Liver (tissue), 9 donors: Measurements from ENCODE around the gene TMPRSS11A. TPM values are rescaled to one million over a fixed set of nuclear protein-coding genes. Genes with fewer than 3 reads are reported as not detected.

ENCODE experiments used
- DNase-seq: peaks from one replicate; pipeline ENCODE4 v3.0.0-alpha.2; 2017; ENCODE audit warnings: low spot score
- H3K27ac ChIP-seq, 2 donors: one replicate each; pipeline ENCODE4 v1.7.0; 2013; ENCODE audit warnings: inconsistent platforms in 2 of 2, low read length in 2 of 2, control low read depth in 1 of 2, low read depth in 1 of 2, mild to moderate bottlenecking in 1 of 2
- H3K27me3 ChIP-seq, 4 donors: one replicate each; pipeline versions ENCODE4 v1.6.1 to v1.7.0; 2013; ENCODE audit warnings: low read length in 3 of 4, inconsistent platforms in 1 of 4, mild to moderate bottlenecking in 1 of 4, moderate library complexity in 1 of 4; ENCODE audit not compliant: control insufficient read depth in 4 of 4, insufficient read depth in 4 of 4
- H3K36me3 ChIP-seq, 4 donors: one replicate each; pipeline versions ENCODE4 v1.6.1 to v1.7.0; 2013; ENCODE audit warnings: low read length in 3 of 4, mild to moderate bottlenecking in 3 of 4, low read depth in 1 of 4, moderate library complexity in 1 of 4; ENCODE audit not compliant: control insufficient read depth in 4 of 4, insufficient read depth in 3 of 4
- H3K4me1 ChIP-seq, 4 donors: one replicate each; pipeline versions ENCODE4 v1.6.1 to v1.7.0; 2013; ENCODE audit warnings: low read length in 3 of 4, mild to moderate bottlenecking in 3 of 4, moderate library complexity in 1 of 4; ENCODE audit not compliant: control insufficient read depth in 4 of 4, insufficient read depth in 4 of 4
- H3K4me3 ChIP-seq, 3 donors: one replicate each; pipeline versions ENCODE4 v1.6.1 to v1.7.0; 2013; ENCODE audit warnings: low read length in 3 of 3, control low read depth in 1 of 3, low read depth in 1 of 3, mild to moderate bottlenecking in 1 of 3
- H3K9ac ChIP-seq, 2 donors: one replicate each; pipeline ENCODE4 v1.7.0; 2013; ENCODE audit warnings: low read length in 2 of 2, mild to moderate bottlenecking in 2 of 2, moderate library complexity in 2 of 2, control low read depth in 1 of 2, low read depth in 1 of 2
- H3K9me3 ChIP-seq, 4 donors: one replicate each; pipeline versions ENCODE4 v1.6.1 to v1.7.0; 2013; ENCODE audit warnings: low read length in 3 of 4; ENCODE audit not compliant: control insufficient read depth in 4 of 4
- ATF3 ChIP-seq: IDR thresholded peaks from 2 replicates; pipeline ENCODE4 v1.6.1; 2016; ENCODE audit warnings: antibody characterized with exemption
- FOXA2 ChIP-seq: IDR thresholded peaks from 2 replicates; pipeline ENCODE4 v1.6.1; 2016; ENCODE audit warnings: antibody characterized with exemption
- GABPA ChIP-seq, 2 donors: IDR thresholded peaks in 1 of 2; conservative IDR thresholded peaks in 1 of 2; 2 replicates each; pipeline ENCODE4 v1.6.1; 2016; ENCODE audit warnings: antibody characterized with exemption in 2 of 2, mild to moderate bottlenecking in 1 of 2, moderate library complexity in 1 of 2
- HNF4A ChIP-seq, 2 donors: conservative IDR thresholded peaks; 2 replicates each; pipeline ENCODE4 v1.6.1; 2016; ENCODE audit warnings: antibody characterized with exemption in 2 of 2, mild to moderate bottlenecking in 2 of 2
- HNF4G ChIP-seq: IDR thresholded peaks from 2 replicates; pipeline ENCODE4 v1.6.1; 2016; ENCODE audit warnings: antibody characterized with exemption
- JUND ChIP-seq, 2 donors: IDR thresholded peaks; 2 replicates each; pipeline ENCODE4 v1.6.1; 2016; ENCODE audit warnings: antibody characterized with exemption in 2 of 2
- NR2F2 ChIP-seq: IDR thresholded peaks from 2 replicates; pipeline ENCODE4 v1.6.1; 2016; ENCODE audit warnings: antibody characterized with exemption
- RAD21 ChIP-seq, 2 donors: IDR thresholded peaks; 2 replicates each; pipeline ENCODE4 v1.6.1; 2016; ENCODE audit warnings: antibody characterized with exemption in 2 of 2, mild to moderate bottlenecking in 2 of 2
- RXRA ChIP-seq, 2 donors: IDR thresholded peaks; 2 replicates each; pipeline ENCODE4 v1.6.1; 2017 to 2018; ENCODE audit warnings: antibody characterized with exemption in 2 of 2, mild to moderate bottlenecking in 1 of 2
- SP1 ChIP-seq: IDR thresholded peaks from 2 replicates; pipeline ENCODE4 v1.6.1; 2018; ENCODE audit warnings: antibody characterized with exemption, mild to moderate bottlenecking
- TAF1 ChIP-seq: conservative IDR thresholded peaks from 2 replicates; pipeline ENCODE4 v1.6.1; 2016; ENCODE audit warnings: antibody characterized with exemption, mild to moderate bottlenecking
- polyA plus RNA-seq, 2 donors: library from polyadenylated mRNA; stranded (reverse) in 1 of 2; unstranded in 1 of 2; fragments of 200-250 nt in 1 of 2; fragments of >200 nt in 1 of 2; fragmentation: Nextera tagmentation in 1 of 2; extraction: Ambion mirVana in 1 of 2; gene quantifications; one replicate each; pipeline versions ENCODE4 v1.2.1 to v1.2.3, GENCODE V29; 2013 to 2015
- total RNA-seq, 2 donors: library from RNA; depleted of rRNA; stranded (reverse); fragments of >200 nt; gene quantifications; one replicate each; pipeline ENCODE4 v1.2.3, GENCODE V29; 2014
- TF ChIP-seq, protein P1 (sequence below): fragments of 150-350 bp; IDR thresholded peaks from 2 replicates; pipeline ENCODE4 v1.5.1; 2017; ENCODE audit warnings: improper control_type of control experiment, low read depth, low read length; ENCODE audit not compliant: missing input control
- TF ChIP-seq, protein P2 (sequence below): IDR thresholded peaks from 2 replicates; pipeline ENCODE4 v1.6.1; 2016; ENCODE audit warnings: antibody characterized with exemption, mild to moderate bottlenecking
- TF ChIP-seq, protein P3 (sequence below): IDR thresholded peaks from 2 replicates; pipeline ENCODE4 v1.6.1; 2016; ENCODE audit warnings: antibody characterized with exemption
- donor health status: healthy.
- donor health status: healthy.
- donor health status: healthy.
- donor health status: healthy.
- donor health status: healthy.

Gene TMPRSS11A
- total and polyA plus RNA-seq, 4 donors: 0.01 TPM; not detected in 3

DNA sequence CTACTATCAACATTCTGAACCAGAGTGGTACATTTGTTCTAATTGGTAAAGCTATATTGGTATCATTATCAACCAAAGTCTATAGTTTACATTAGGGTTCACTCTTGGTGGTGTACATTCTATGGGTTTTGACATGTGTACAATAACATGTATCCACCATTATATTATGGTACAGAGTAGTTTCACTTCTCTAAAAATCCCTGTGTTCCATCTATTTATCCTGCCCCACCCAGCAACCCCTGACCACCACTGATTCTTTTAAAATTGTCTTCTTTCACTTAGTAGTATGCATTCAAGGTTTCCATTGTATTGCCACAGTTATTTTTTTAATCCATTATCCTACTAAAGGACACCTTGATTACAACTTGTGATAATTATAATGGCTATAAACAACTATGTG lies 64.2 kb downstream of the TMPRSS11A start:
- no peaks in the 10 kb centered on the region for H3K27me3 ChIP-seq
- no peak for DNase-seq
- no peak overlapping the region for H3K9ac ChIP-seq
- no peak overlapping the region for H3K27ac ChIP-seq
- H3K4me3 ChIP-seq: no peak overlapping the region
- no peaks in the 10 kb centered on the region for H3K9me3 ChIP-seq
- H3K36me3 ChIP-seq: no peaks in the 10 kb centered on the region
- no peaks in the 10 kb centered on the region for H3K4me1 ChIP-seq
- TF ChIP-seq, protein P1, sequence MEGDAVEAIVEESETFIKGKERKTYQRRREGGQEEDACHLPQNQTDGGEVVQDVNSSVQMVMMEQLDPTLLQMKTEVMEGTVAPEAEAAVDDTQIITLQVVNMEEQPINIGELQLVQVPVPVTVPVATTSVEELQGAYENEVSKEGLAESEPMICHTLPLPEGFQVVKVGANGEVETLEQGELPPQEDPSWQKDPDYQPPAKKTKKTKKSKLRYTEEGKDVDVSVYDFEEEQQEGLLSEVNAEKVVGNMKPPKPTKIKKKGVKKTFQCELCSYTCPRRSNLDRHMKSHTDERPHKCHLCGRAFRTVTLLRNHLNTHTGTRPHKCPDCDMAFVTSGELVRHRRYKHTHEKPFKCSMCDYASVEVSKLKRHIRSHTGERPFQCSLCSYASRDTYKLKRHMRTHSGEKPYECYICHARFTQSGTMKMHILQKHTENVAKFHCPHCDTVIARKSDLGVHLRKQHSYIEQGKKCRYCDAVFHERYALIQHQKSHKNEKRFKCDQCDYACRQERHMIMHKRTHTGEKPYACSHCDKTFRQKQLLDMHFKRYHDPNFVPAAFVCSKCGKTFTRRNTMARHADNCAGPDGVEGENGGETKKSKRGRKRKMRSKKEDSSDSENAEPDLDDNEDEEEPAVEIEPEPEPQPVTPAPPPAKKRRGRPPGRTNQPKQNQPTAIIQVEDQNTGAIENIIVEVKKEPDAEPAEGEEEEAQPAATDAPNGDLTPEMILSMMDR: no peak
- TF ChIP-seq NR2F2: no peak
- no peak for TF ChIP-seq FOXA2
- TF ChIP-seq SP1: no peak
- no peak for TF ChIP-seq ATF3
- TF ChIP-seq, protein P2, sequence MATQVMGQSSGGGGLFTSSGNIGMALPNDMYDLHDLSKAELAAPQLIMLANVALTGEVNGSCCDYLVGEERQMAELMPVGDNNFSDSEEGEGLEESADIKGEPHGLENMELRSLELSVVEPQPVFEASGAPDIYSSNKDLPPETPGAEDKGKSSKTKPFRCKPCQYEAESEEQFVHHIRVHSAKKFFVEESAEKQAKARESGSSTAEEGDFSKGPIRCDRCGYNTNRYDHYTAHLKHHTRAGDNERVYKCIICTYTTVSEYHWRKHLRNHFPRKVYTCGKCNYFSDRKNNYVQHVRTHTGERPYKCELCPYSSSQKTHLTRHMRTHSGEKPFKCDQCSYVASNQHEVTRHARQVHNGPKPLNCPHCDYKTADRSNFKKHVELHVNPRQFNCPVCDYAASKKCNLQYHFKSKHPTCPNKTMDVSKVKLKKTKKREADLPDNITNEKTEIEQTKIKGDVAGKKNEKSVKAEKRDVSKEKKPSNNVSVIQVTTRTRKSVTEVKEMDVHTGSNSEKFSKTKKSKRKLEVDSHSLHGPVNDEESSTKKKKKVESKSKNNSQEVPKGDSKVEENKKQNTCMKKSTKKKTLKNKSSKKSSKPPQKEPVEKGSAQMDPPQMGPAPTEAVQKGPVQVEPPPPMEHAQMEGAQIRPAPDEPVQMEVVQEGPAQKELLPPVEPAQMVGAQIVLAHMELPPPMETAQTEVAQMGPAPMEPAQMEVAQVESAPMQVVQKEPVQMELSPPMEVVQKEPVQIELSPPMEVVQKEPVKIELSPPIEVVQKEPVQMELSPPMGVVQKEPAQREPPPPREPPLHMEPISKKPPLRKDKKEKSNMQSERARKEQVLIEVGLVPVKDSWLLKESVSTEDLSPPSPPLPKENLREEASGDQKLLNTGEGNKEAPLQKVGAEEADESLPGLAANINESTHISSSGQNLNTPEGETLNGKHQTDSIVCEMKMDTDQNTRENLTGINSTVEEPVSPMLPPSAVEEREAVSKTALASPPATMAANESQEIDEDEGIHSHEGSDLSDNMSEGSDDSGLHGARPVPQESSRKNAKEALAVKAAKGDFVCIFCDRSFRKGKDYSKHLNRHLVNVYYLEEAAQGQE: no peak
- no peak for TF ChIP-seq TAF1
- TF ChIP-seq RAD21 (IDR thresholded peaks at IDR 0.05): no peak
- TF ChIP-seq RXRA (IDR thresholded peaks at IDR 0.05): no peak
- TF ChIP-seq JUND (IDR thresholded peaks at IDR 0.05): no peak
- TF ChIP-seq, protein P3, sequence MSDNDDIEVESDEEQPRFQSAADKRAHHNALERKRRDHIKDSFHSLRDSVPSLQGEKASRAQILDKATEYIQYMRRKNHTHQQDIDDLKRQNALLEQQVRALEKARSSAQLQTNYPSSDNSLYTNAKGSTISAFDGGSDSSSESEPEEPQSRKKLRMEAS: no peak
- no peak for TF ChIP-seq GABPA (IDR thresholded peaks at IDR 0.05 in 1 of 2, conservative IDR thresholded peaks at IDR 0.05 in 1 of 2)
- TF ChIP-seq HNF4A (conservative IDR thresholded peaks at IDR 0.05): no peak
- no peak for TF ChIP-seq HNF4G

DNA sequence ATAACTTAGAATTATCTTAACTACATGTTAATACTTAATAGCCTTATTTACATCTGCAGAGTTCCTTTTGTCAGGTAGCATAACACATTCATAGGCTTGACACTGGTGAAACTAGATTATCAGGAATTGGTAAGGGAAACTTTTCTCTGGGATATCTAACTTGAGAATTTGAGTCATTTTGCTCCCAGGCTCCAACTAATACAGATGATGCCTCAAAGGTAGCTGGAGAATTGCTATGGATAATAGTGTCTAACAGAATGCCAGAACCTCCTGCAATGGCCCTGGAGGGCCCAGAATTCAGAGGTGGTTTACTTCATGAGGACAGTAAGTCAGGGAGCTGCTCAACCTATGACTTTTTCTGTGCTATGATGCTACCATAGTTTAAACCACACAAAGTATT lies 65.6 kb downstream of the TMPRSS11A start:
- Histone ChIP-seq H3K9ac (no peak overlapping the region), H3K4me1 (no peaks in the 10 kb centered on the region), H3K9me3 (no peaks in the 10 kb centered on the region), H3K27ac (no peak overlapping the region), H3K4me3 (no peak overlapping the region), H3K36me3 (no peaks in the 10 kb centered on the region), H3K27me3 (no peaks in the 10 kb centered on the region)
- DNase-seq: no peak
- TF ChIP-seq RAD21 (IDR thresholded peaks at IDR 0.05) (no peak), TAF1 (no peak)
